ENCODE data around the gene UBE2N. TPM values are rescaled to one million over a fixed set of nuclear protein-coding genes. Genes with fewer than 3 reads are reported as not detected.

UBE2N gene
- total RNA-seq, 1 experiment from 2014 or later = 82.1 TPM

DNA sequence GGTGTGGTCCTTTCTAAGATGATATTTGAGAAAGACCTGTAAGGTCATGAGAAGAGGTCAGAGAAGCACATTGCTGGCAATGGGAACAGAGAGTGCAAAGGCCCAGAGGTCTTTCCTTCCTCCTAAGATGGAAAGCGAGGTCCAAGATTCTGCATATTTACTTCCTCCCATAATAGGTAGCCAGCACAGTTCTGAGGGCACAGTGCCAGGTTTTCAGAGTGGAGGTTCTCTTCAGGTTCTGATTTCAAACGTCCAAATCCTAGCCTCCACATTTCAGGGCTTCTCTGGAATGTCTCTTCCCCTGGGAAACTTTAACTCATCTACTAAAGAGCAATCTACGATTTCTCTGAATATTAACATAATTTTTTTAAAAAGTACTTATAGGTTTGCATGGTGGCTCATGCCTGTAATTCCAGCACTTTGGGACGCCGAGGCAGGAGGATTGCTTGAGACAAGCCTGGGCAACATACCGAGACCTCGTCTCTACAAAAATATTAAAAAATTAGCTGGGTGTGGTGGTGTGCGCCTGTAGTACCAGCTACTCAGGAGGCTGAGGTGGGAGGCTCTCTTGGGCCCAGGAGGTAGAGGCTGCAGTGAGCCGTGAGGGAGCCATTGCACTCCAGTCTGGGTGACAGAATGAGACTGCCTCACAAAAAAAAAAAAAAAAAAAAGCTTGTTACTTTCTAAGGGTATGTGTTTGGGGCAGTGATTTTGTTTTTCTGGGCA, 25.0 kb upstream of the UBE2N start:
- Histone ChIP-seq H3K9me3 (ENCODE audit: insufficient read depth, low read depth) (no peaks in the 10 kb centered on the region), H3K4me1 (replicated peaks; ENCODE audit: insufficient read depth) (peaks cover 20% of the 10 kb centered on the region; the same call in 1 of the 2 replicates), H3K27ac (no peak overlapping the region), H3K4me2 (peak overlapping the region; percentile 93), H3K4me3 (peak overlapping the region; percentile 87; the same call in 1 of the 2 replicates), H3K9me2 (ENCODE audit: insufficient read depth) (no peaks in the 10 kb centered on the region), H3K36me3 (ENCODE audit: low read depth) (peaks cover 10% of the 10 kb centered on the region; the same call in 1 of the 2 replicates), H2AFZ (peak overlapping the region; percentile 37; the same call in 1 of the 2 replicates), H3K79me2 (ENCODE audit: low read depth) (peaks cover 33% of the 10 kb centered on the region), H4K20me1 (ENCODE audit: insufficient read depth) (no peaks in the 10 kb centered on the region), H3F3A (ENCODE audit: insufficient read depth, low read depth) (no peaks in the 10 kb centered on the region), H3K27me3 (ENCODE audit: insufficient read depth, low read depth) (no peaks in the 10 kb centered on the region)
- TF ChIP-seq, protein P1, sequence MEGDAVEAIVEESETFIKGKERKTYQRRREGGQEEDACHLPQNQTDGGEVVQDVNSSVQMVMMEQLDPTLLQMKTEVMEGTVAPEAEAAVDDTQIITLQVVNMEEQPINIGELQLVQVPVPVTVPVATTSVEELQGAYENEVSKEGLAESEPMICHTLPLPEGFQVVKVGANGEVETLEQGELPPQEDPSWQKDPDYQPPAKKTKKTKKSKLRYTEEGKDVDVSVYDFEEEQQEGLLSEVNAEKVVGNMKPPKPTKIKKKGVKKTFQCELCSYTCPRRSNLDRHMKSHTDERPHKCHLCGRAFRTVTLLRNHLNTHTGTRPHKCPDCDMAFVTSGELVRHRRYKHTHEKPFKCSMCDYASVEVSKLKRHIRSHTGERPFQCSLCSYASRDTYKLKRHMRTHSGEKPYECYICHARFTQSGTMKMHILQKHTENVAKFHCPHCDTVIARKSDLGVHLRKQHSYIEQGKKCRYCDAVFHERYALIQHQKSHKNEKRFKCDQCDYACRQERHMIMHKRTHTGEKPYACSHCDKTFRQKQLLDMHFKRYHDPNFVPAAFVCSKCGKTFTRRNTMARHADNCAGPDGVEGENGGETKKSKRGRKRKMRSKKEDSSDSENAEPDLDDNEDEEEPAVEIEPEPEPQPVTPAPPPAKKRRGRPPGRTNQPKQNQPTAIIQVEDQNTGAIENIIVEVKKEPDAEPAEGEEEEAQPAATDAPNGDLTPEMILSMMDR (conservative IDR thresholded peaks at IDR 0.05) = no peak
- TF ChIP-seq EZH2 (IDR thresholded peaks at IDR 0.05; ENCODE audit: low read depth) = no peak
- no TSS peak for BruUV-seq (replicated peaks)
- ChIA-PET POLR2A (ENCODE audit: unreplicated experiment) (no interaction called here), CTCF (interaction anchor here (1.4 kb wide), 1 partner anchor 635 kb away, joined by 3 read pairs; no protein-coding TSS in a partner anchor)
- intact Hi-C loops (cut with micrococcal nuclease; ENCODE audit: unreplicated experiment) = loop anchor here (1.0 kb wide), 1 partner anchor 24 kb away; no protein-coding TSS in a partner anchor
- DNase-seq = no peak

DNA sequence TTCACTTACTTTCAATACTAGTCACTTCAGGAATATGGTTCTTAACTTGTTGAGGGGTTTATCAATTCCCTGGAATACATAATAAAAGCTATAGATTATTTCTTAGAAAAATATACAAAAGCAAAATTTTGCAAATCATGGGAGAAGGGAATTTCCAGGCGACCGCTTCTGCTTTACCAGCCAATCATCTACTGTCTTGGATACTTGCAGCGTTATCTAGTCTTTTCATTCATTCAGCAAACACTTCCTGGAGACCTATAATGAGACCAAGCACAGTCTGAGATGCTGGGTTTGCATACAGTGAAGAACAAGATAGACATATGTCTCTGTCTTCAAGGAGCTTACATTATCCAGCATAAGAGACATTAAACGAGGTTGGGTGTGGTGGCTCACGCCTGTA, 24.1 kb upstream of the UBE2N start:
- no peak for DNase-seq
- Histone ChIP-seq H3K4me3 (no peak overlapping the region), H3K9me3 (ENCODE audit: insufficient read depth, low read depth) (no peaks in the 10 kb centered on the region), H3K79me2 (ENCODE audit: low read depth) (peaks cover 32% of the 10 kb centered on the region), H3F3A (ENCODE audit: insufficient read depth, low read depth) (no peaks in the 10 kb centered on the region), H3K36me3 (ENCODE audit: low read depth) (peaks cover 6% of the 10 kb centered on the region; the same call in 1 of the 2 replicates), H3K4me1 (replicated peaks; ENCODE audit: insufficient read depth) (peaks cover 20% of the 10 kb centered on the region; the same call in 1 of the 2 replicates), H3K27ac (no peak overlapping the region), H3K27me3 (ENCODE audit: insufficient read depth, low read depth) (no peaks in the 10 kb centered on the region), H2AFZ (no peak overlapping the region), H4K20me1 (ENCODE audit: insufficient read depth) (no peaks in the 10 kb centered on the region), H3K9me2 (ENCODE audit: insufficient read depth) (no peaks in the 10 kb centered on the region), H3K4me2 (no peak overlapping the region)
- TF ChIP-seq, protein P1 (conservative IDR thresholded peaks at IDR 0.05) = no peak
- TF ChIP-seq EZH2 (IDR thresholded peaks at IDR 0.05; ENCODE audit: low read depth) = no peak
- ChIA-PET POLR2A (ENCODE audit: unreplicated experiment) (interaction anchor here (0.6 kb wide), 1 partner anchor 638 kb away, joined by 3 read pairs; no protein-coding TSS in a partner anchor), CTCF (no interaction called here)
- intact Hi-C loops (cut with micrococcal nuclease; ENCODE audit: unreplicated experiment) = no loop called here
- no TSS peak for BruUV-seq (replicated peaks)

DNA sequence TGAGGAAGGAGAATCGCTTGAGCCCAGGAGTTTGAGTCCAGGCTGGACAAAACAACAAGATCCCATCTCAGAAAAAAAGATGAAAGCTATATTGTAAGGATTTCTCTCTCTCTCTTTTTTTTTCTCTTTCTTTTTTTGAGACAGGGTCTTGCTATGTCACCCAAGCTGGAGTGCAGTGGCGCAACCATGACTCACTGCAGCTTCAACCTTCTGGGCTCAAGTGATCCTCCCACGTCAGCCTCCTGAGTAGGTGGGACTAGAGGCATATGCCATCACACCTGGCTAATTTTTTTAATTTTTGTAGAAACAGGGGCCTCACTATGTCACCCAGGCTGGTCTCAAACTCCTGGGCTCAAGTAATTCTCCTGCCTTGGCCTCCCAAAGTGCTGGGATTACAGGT, 19.8 kb upstream of the UBE2N start:
- Histone ChIP-seq H3K4me2 (no peak overlapping the region), H3K36me3 (ENCODE audit: low read depth) (no peaks in the 10 kb centered on the region), H3K9me3 (ENCODE audit: insufficient read depth, low read depth) (no peaks in the 10 kb centered on the region), H4K20me1 (ENCODE audit: insufficient read depth) (no peaks in the 10 kb centered on the region), H3K27me3 (ENCODE audit: insufficient read depth, low read depth) (no peaks in the 10 kb centered on the region), H3K27ac (no peak overlapping the region), H3K79me2 (ENCODE audit: low read depth) (no peaks in the 10 kb centered on the region), H2AFZ (no peak overlapping the region), H3K4me3 (no peak overlapping the region), H3K9me2 (ENCODE audit: insufficient read depth) (no peaks in the 10 kb centered on the region), H3F3A (ENCODE audit: insufficient read depth, low read depth) (no peaks in the 10 kb centered on the region), H3K4me1 (replicated peaks; ENCODE audit: insufficient read depth) (no peaks in the 10 kb centered on the region)
- ChIA-PET CTCF (no interaction called here), POLR2A (ENCODE audit: unreplicated experiment) (no interaction called here)
- intact Hi-C loops (cut with micrococcal nuclease; ENCODE audit: unreplicated experiment) = no loop called here
- BruUV-seq (replicated peaks) = no TSS peak
- TF ChIP-seq, protein P1 (conservative IDR thresholded peaks at IDR 0.05) = no peak
- TF ChIP-seq EZH2 (IDR thresholded peaks at IDR 0.05; ENCODE audit: low read depth) = no peak
- no peak for DNase-seq

Measured in PC-9 (cell line).